Bronchial epithelial cell (primary cell): ENCODE measurements around the gene ZDHHC8. TPM values are rescaled to one million over a fixed set of nuclear protein-coding genes. Genes with fewer than 3 reads are reported as not detected.

Experiments used
- DNase-seq: peaks from one replicate; pipeline ENCODE4 v3.0.0-alpha.2; 2010; ENCODE audit warnings: low read depth
- FAIRE-seq: peaks from 2 replicates; lab custom pipeline; 2011; peaks lifted over from hg19 to GRCh38; lab: Jason Lieb, UNC
- H3K27me3 ChIP-seq: 2 replicates; pipeline ENCODE4 v1.5.1; 2011; ENCODE audit warnings: low read length; ENCODE audit not compliant: control insufficient read depth, insufficient read depth
- H3K36me3 ChIP-seq: 2 replicates; pipeline ENCODE4 v1.5.1; 2011; ENCODE audit warnings: low read length; ENCODE audit not compliant: control insufficient read depth, insufficient read depth
- H3K4me3 ChIP-seq: 2 replicates; pipeline ENCODE4 v1.5.1; 2011; ENCODE audit warnings: mild to moderate bottlenecking, low read depth, low read length, control low read depth
- total RNA-seq: library from RNA; depleted of rRNA; stranded (reverse); fragments of >200 nt; gene quantifications from 2 replicates; pipeline ENCODE4 v1.2.1, GENCODE V29; 2014
- TF ChIP-seq, protein P1 (sequence below): IDR thresholded peaks from 2 replicates; pipeline ENCODE4 v1.5.1; 2011; ENCODE audit warnings: mild to moderate bottlenecking, moderate library complexity, low read length, control low read depth, inconsistent platforms; ENCODE audit not compliant: insufficient read depth, severe bottlenecking

ZDHHC8 gene
- total RNA-seq, 1 donor from 2014 or later = 6.6 TPM

DNA sequence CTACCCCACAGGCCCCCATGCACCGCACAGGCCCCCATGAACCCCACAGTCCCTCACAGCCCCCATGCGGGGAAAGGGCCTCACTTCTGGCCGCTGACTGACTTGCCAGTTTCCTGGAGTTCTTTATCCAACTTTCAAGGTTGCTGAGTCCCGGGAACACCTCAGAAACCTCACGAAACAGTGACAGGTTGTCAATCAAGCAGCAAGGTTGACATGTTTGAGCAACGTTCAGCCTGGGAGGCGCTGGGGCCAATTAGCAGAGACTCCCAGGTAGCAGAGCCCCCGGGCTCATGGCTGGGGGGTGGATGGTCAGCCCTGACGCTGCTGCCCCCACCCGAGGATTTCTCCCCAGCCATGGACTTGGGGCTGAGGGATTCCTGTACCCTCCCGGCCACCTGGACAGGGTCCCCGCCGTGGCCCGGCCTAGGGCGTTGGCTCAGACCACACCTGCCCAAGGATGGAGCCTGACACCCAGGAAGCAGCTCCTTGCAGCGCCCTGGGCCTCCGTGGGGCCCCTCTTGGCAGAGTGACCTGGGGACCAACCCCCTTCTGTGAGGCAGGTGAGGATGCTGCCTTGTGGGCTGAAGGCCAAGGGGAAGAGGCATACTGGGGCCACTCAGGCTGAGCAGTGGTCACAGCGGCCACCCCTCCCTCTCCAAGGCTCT lies 53.0 kb downstream of the ZDHHC8 start:
- Histone ChIP-seq H3K27me3 (peaks cover 2% of the 10 kb centered on the region), H3K4me3 (no peak overlapping the region), H3K36me3 (no peaks in the 10 kb centered on the region)
- no peak for FAIRE-seq
- no peak for DNase-seq
- TF ChIP-seq, protein P1, sequence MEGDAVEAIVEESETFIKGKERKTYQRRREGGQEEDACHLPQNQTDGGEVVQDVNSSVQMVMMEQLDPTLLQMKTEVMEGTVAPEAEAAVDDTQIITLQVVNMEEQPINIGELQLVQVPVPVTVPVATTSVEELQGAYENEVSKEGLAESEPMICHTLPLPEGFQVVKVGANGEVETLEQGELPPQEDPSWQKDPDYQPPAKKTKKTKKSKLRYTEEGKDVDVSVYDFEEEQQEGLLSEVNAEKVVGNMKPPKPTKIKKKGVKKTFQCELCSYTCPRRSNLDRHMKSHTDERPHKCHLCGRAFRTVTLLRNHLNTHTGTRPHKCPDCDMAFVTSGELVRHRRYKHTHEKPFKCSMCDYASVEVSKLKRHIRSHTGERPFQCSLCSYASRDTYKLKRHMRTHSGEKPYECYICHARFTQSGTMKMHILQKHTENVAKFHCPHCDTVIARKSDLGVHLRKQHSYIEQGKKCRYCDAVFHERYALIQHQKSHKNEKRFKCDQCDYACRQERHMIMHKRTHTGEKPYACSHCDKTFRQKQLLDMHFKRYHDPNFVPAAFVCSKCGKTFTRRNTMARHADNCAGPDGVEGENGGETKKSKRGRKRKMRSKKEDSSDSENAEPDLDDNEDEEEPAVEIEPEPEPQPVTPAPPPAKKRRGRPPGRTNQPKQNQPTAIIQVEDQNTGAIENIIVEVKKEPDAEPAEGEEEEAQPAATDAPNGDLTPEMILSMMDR = no peak

DNA sequence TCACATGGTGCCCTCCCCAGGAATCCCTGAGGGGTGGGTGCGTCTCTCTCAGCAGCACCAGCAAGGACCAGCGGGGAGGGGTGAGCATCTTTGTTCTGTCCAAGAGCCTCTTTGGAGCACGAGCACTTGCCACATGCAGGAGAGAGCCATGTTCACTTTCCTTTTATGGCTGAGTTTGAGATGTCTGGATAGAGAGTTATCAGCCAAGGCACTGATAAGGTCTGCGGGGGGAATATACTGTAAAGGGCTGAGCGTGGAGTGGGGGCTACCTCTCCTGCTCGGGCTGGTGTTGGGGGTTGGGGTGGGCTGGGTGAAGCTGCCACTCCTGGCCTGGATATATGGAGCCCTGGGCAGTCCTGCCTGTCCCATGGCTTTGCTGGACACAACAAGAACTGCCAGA lies 54.1 kb downstream of the ZDHHC8 start:
- TF ChIP-seq, protein P1 = no peak
- no peak for FAIRE-seq
- peaks cover 2% of the 10 kb centered on the region for H3K27me3 ChIP-seq

DNA sequence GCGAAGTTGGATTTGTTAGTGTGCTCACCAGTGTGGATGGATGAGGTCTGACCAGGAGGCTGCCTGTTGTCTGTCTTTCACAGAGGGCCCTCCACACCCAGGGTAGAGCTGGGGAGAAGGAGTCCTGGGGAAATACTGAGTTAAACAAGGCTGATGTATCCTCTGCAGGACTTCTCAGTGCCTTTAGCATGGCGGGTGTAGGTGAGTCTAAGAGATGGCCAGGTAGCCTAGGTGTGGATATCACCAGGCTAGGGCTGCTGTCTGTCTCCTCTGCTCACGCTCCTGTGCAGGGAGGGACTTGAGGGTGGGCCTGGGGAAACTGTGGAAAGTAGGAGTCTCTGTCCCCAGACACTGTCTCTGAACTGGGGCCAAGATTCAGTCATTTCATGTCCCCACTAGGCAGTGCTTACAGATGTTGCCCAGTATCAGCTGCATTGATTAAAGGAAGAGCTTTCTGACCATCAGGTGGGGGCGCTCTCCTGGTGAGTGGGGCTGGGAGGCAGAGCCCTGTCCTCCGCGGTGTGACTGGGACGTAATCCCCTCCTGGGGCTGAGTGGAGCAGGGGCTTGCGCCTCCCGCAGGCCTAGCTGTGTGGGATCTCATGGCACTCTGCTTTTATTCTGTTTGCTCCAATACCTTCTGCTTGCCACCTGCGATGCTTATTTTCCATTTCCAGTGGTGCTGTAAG lies 54.7 kb downstream of the ZDHHC8 start:
- FAIRE-seq (peak; percentile 32), DNase-seq (no peak)
- TF ChIP-seq, protein P1 = peak; percentile 2
- Histone ChIP-seq H3K4me3 (no peak overlapping the region), H3K27me3 (peaks cover 2% of the 10 kb centered on the region), H3K36me3 (no peaks in the 10 kb centered on the region)

More for the DNA sequence above, 54.1 kb downstream of the ZDHHC8 start:
- Histone ChIP-seq H3K4me3 (no peak overlapping the region), H3K36me3 (no peaks in the 10 kb centered on the region)
- no peak for DNase-seq

DNA sequence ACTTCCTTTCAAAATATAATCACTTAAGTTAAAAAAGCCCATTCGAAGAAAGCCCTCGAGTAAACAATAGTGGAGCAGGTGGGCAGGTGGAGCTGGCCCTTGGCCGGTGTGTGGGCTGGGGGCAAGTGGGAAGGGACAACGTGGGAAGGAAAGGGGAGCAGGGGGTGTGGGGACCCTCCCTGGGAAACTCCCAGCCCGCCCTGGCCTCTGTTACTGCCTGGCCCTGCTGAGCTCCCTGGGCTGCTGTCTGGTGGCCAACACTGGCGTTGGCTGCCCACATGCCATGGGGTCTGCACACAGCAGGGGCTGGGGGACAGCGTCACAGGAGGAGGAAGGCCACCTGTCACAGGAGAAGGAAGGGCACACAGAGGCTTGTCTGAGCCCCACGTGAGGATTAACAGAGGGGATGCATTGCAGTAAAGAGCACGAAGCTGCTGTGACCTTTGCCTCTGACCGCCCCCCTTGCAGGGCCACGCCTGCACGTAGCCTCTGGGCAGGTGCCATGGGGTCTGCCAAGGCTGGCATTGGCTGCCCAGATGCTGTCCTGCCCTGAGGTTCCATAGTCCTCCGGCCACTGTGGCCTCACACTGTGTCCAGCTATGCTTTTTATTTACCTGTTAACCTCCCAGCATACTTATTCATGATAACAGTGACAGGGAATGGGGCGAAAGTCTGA lies 55.4 kb downstream of the ZDHHC8 start:
- FAIRE-seq = no peak

DNA sequence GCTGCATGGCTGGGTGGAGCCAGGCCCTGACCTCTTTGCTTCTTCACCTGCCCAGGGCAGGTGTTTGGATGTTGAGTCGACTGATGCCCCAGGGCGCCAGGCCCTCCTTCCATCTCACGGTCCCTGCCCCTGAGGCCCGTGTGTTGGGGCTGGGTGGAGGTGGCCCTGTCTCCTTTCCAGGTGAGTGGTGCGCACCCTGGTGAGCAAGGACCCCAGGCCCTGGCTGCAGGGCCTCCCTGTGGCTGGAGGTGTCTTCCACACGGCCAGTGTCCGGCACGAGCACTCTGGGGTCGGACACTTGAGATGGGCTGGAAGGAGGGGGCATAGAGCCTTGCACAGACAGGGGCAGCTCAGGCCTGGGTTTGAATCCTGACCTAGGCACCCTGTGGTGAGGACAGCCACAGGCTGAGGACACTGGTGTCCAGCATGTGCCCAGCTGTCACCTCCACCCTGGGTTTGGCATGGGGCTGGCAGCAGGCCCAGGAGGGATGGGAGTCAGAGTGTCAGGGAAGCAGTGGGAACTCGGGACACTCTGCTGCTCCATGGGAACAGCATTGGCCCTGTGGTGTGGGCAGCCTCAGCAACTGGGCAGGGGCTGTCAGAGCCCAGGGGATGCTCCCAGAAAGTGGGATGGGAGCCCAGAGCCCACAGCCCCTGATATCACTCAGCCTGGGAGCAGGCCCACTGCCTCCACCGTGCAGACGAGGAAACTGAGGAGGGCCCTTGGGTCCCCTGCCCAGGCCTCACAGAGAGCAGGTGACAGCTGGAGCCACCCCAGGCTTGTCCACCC lies 56.4 kb downstream of the ZDHHC8 start:
- TF ChIP-seq, protein P1 = no peak
- Histone ChIP-seq H3K36me3 (no peaks in the 10 kb centered on the region), H3K27me3 (peaks cover 2% of the 10 kb centered on the region), H3K4me3 (no peak overlapping the region)
- FAIRE-seq = no peak
- DNase-seq = no peak

More for the DNA sequence above, 55.4 kb downstream of the ZDHHC8 start:
- TF ChIP-seq, protein P1 = no peak
- no peak for DNase-seq
- no peaks in the 10 kb centered on the region for H3K36me3 ChIP-seq
- H3K4me3 ChIP-seq = no peak overlapping the region
- H3K27me3 ChIP-seq = peaks cover 2% of the 10 kb centered on the region
